Keratinocyte (primary cell): ENCODE results near the gene ANKRD53. TPM values are rescaled to one million over a fixed set of nuclear protein-coding genes. Genes with fewer than 3 reads are reported as not detected.

Experiments used
- DNase-seq: peaks from one replicate; pipeline ENCODE4 v3.0.0-alpha.2; 2011; ENCODE audit warnings: low read depth, missing footprints, low spot score
- FAIRE-seq: peaks from 2 replicates; lab custom pipeline; 2011; peaks lifted over from hg19 to GRCh38; lab: Jason Lieb, UNC
- H2AFZ ChIP-seq: 2 replicates; pipeline ENCODE4 v1.6.0; 2012; ENCODE audit warnings: low read length, control low read depth, inconsistent platforms; ENCODE audit not compliant: control insufficient read depth
- H3K27ac ChIP-seq: 2 replicates; pipeline ENCODE4 v1.5.1; 2011; ENCODE audit warnings: low read length; ENCODE audit not compliant: control insufficient read depth, insufficient read depth
- H3K27me3 ChIP-seq: 3 replicates; pipeline ENCODE4 v1.6.0; 2011; ENCODE audit warnings: low read length; ENCODE audit not compliant: control insufficient read depth, insufficient read depth; ENCODE audit errors: extremely low read depth
- H3K36me3 ChIP-seq, 2 experiments: 2 replicates in 1 of 2; 3 replicates in 1 of 2; pipeline ENCODE4 v1.5.1; 2011; ENCODE audit warnings: low read length in 2 of 2, mild to moderate bottlenecking in 1 of 2; ENCODE audit not compliant: control insufficient read depth in 2 of 2, insufficient read depth in 2 of 2; ENCODE audit errors: extremely low read depth in 1 of 2
- H3K4me1 ChIP-seq: 3 replicates; pipeline ENCODE4 v1.5.1; 2011; ENCODE audit warnings: low read length; ENCODE audit not compliant: control insufficient read depth, insufficient read depth; ENCODE audit errors: extremely low read depth
- H3K4me2 ChIP-seq: 3 replicates; pipeline ENCODE4 v1.6.0; 2011; ENCODE audit warnings: low read depth, low read length; ENCODE audit not compliant: control insufficient read depth, insufficient read depth; ENCODE audit errors: extremely low read depth
- H3K4me3 ChIP-seq, 3 experiments: fragments of 200-600 bp in 1 of 3; sonication (generic) in 1 of 3; 2 replicates in 2 of 3; 3 replicates in 1 of 3; pipeline ENCODE4 v1.5.1; 2011 to 2016; ENCODE audit warnings: low read length in 3 of 3, mild to moderate bottlenecking in 3 of 3, control low read depth in 2 of 3, inconsistent platforms in 1 of 3, low read depth in 1 of 3, mixed read lengths in 1 of 3, mixed run types in 1 of 3, moderate library complexity in 1 of 3; ENCODE audit not compliant: control insufficient read depth in 2 of 3, insufficient read depth in 2 of 3; ENCODE audit errors: extremely low read depth in 1 of 3
- H3K79me2 ChIP-seq: 2 replicates; pipeline ENCODE4 v1.6.0; 2012; ENCODE audit warnings: low read length; ENCODE audit not compliant: control insufficient read depth, insufficient read depth
- H3K9ac ChIP-seq: 3 replicates; pipeline ENCODE4 v1.6.0; 2011; ENCODE audit warnings: low read length; ENCODE audit not compliant: control insufficient read depth, insufficient read depth; ENCODE audit errors: extremely low read depth
- H3K9me1 ChIP-seq: 3 replicates; pipeline ENCODE4 v1.6.0; 2011; ENCODE audit warnings: low read length; ENCODE audit not compliant: control insufficient read depth, insufficient read depth; ENCODE audit errors: extremely low read depth
- H3K9me3 ChIP-seq: 2 replicates; pipeline ENCODE4 v1.5.1; 2012; ENCODE audit warnings: low read depth, low read length; ENCODE audit not compliant: control insufficient read depth
- H4K20me1 ChIP-seq: 3 replicates; pipeline ENCODE4 v1.6.0; 2011; ENCODE audit warnings: low read length; ENCODE audit not compliant: control insufficient read depth, insufficient read depth; ENCODE audit errors: extremely low read depth
- EZH2 ChIP-seq: IDR thresholded peaks from one replicate; pipeline ENCODE4 v1.6.1; 2012; ENCODE audit warnings: inconsistent platforms, mild to moderate bottlenecking, low read length, moderate library complexity
- dilution Hi-C: fragments of 300-500 bp; cut with MboI; formaldehyde crosslinking; loops from one replicate; pipeline ENCODE4 v1.7.0; 2020; ENCODE audit warnings: low sequenced_read_pairs; ENCODE audit not compliant: extremely low pct_ligation_motif_present
- polyA plus RNA-seq, 5 experiments: library from polyadenylated mRNA; depleted of rRNA in 3 of 5; stranded (reverse) in 3 of 5; stranded (forward) in 1 of 5; unstranded in 1 of 5; fragments of >200 nt; gene quantifications; 1 replicate in 1 of 5; 2 replicates in 3 of 5; 3 replicates in 1 of 5; pipeline versions ENCODE4 v1.2.1 to v1.2.3, GENCODE V29; 2011 to 2012; ENCODE audit warnings: missing spikeins in 2 of 5, low read depth in 1 of 5, low replicate concordance in 1 of 5
- TF ChIP-seq, protein P1 (sequence below), 3 experiments: IDR thresholded peaks in 1 of 3; conservative IDR thresholded peaks in 1 of 3; optimal IDR thresholded peaks in 1 of 3; 2 replicates in 2 of 3; 3 replicates in 1 of 3; pipeline versions ENCODE3 to v1.5.1; 2011; ENCODE audit warnings: low read length in 3 of 3, mild to moderate bottlenecking in 3 of 3, moderate library complexity in 2 of 3, control low read depth in 1 of 3, inconsistent platforms in 1 of 3; ENCODE audit not compliant: insufficient read depth in 2 of 3; ENCODE audit errors: extremely low read depth in 1 of 3

Gene ANKRD53
- polyA plus RNA-seq, 1 donor (not counting 4 experiments of a cell fraction or from before 2014, with no cell fraction given) = not detected

GRCh38 chr2:70979626-70980025, 1.2 kb downstream of the ANKRD53 start:
- no peak for DNase-seq
- no peaks in the 10 kb centered on the region for H3K9me3 ChIP-seq
- H2AFZ ChIP-seq = no peak overlapping the region
- no peaks in the 10 kb centered on the region for H4K20me1 ChIP-seq
- H3K36me3 ChIP-seq = peaks cover 0 to 7% of the 10 kb centered on the region in 2 experiments
- no peaks in the 10 kb centered on the region for H3K79me2 ChIP-seq
- H3K9me1 ChIP-seq = no peaks in the 10 kb centered on the region
- no peak overlapping the region for H3K4me2 ChIP-seq
- no peak overlapping the region for H3K4me3 ChIP-seq
- TF ChIP-seq EZH2 = no peak
- dilution Hi-C loops = no loop called here
- H3K4me1 ChIP-seq = peaks cover 18% of the 10 kb centered on the region
- no peak overlapping the region for H3K27ac ChIP-seq
- FAIRE-seq = no peak
- H3K9ac ChIP-seq = no peak overlapping the region
- no peaks in the 10 kb centered on the region for H3K27me3 ChIP-seq

DNA sequence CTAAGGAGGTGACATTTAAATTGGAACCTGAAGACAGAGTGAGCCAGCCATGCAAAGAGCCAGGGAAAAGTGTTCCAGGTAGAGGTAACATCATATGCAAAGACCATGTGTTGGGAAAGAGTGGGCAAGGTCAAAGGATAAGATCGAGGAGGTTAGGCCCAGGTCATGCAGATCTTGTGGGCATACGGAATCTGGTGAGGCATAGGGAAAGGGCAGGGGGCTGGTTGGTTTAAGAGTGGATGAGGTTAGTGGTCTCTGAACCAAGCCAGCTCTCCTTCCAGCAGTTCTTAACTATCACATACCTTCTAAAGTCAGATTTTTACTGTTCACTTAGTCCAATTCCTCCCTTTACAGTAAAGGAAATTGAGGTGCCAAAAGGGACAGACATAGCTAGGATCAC, 3.0 kb downstream of the ANKRD53 start:
- H4K20me1 ChIP-seq = no peaks in the 10 kb centered on the region
- H3K4me2 ChIP-seq = no peak overlapping the region
- FAIRE-seq = no peak
- H3K27ac ChIP-seq = no peak overlapping the region
- no peaks in the 10 kb centered on the region for H3K9me3 ChIP-seq
- no peak for DNase-seq
- no peak overlapping the region for H2AFZ ChIP-seq
- H3K4me3 ChIP-seq = no peak overlapping the region
- TF ChIP-seq, protein P1, sequence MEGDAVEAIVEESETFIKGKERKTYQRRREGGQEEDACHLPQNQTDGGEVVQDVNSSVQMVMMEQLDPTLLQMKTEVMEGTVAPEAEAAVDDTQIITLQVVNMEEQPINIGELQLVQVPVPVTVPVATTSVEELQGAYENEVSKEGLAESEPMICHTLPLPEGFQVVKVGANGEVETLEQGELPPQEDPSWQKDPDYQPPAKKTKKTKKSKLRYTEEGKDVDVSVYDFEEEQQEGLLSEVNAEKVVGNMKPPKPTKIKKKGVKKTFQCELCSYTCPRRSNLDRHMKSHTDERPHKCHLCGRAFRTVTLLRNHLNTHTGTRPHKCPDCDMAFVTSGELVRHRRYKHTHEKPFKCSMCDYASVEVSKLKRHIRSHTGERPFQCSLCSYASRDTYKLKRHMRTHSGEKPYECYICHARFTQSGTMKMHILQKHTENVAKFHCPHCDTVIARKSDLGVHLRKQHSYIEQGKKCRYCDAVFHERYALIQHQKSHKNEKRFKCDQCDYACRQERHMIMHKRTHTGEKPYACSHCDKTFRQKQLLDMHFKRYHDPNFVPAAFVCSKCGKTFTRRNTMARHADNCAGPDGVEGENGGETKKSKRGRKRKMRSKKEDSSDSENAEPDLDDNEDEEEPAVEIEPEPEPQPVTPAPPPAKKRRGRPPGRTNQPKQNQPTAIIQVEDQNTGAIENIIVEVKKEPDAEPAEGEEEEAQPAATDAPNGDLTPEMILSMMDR (optimal IDR thresholded peaks at IDR 0.05 in 1 of 3, IDR thresholded peaks at IDR 0.05 in 1 of 3, conservative IDR thresholded peaks at IDR 0.05 in 1 of 3; ENCODE audit: extremely low read depth in 1 of 3, insufficient read depth in 2 of 3, low read length in 3 of 3) = no peak
- TF ChIP-seq EZH2 = no peak
- no peaks in the 10 kb centered on the region for H3K27me3 ChIP-seq
- no peaks in the 10 kb centered on the region for H3K79me2 ChIP-seq
- H3K36me3 ChIP-seq = peaks cover 0 to 13% of the 10 kb centered on the region in 2 experiments
- H3K9me1 ChIP-seq = no peaks in the 10 kb centered on the region
- dilution Hi-C loops = no loop called here
- peaks cover 18% of the 10 kb centered on the region for H3K4me1 ChIP-seq
- H3K9ac ChIP-seq = no peak overlapping the region
